ENCODE results near the gene CASP10. TPM values are rescaled to one million over a fixed set of nuclear protein-coding genes. Genes with fewer than 3 reads are reported as not detected.

The CASP10 gene
- total RNA-seq, 1 donor from 2014 or later, result 7.8 TPM

GRCh38 chr2:201262718-201263117 lies 79.8 kb downstream of the CASP10 start:
- H3K9me3 ChIP-seq, result no peaks in the 10 kb centered on the region
- DNase-seq (ENCODE audit: low spot score in 2 of 2), result no peak
- no peaks in the 10 kb centered on the region for H3K27me3 ChIP-seq
- no peak overlapping the region for H3K27ac ChIP-seq
- TF ChIP-seq CTCF (IDR thresholded peaks at IDR 0.05), result no peak
- H3K36me3 ChIP-seq, result peaks cover 0 to 12% of the 10 kb centered on the region in 2 donors
- intact Hi-C loops (cut with DNase I), result no loop called here
- H3K4me1 ChIP-seq, result peaks cover 2 to 15% of the 10 kb centered on the region in 2 donors
- H3K4me3 ChIP-seq, result no peak overlapping the region

- no peak for DNase-seq (ENCODE audit: low spot score in 2 of 2)
- H3K9me3 ChIP-seq, result no peaks in the 10 kb centered on the region
- peaks cover 0 to 12% of the 10 kb centered on the region in 2 donors for H3K36me3 ChIP-seq
- H3K27ac ChIP-seq, result no peak overlapping the region
- intact Hi-C loops (cut with DNase I), result no loop called here
- H3K4me3 ChIP-seq, result no peak overlapping the region
- peaks cover 2 to 14% of the 10 kb centered on the region in 2 donors for H3K4me1 ChIP-seq
- no peak for TF ChIP-seq CTCF (IDR thresholded peaks at IDR 0.05)
- H3K27me3 ChIP-seq, result no peaks in the 10 kb centered on the region
These were observed 80.8 kb downstream of the CASP10 start for GRCh38 chr2:201263779-201264178.

GRCh38 chr2:201264472-201265173 lies 81.7 kb downstream of the CASP10 start:
- Histone ChIP-seq H3K27me3 (no peaks in the 10 kb centered on the region), H3K4me3 (no peak overlapping the region), H3K4me1 (peaks cover 2 to 6% of the 10 kb centered on the region in 2 donors), H3K9me3 (no peaks in the 10 kb centered on the region), H3K27ac (no peak overlapping the region), H3K36me3 (peaks cover 3 to 18% of the 10 kb centered on the region in 2 donors)
- no peak for DNase-seq (ENCODE audit: low spot score in 2 of 2)
- intact Hi-C loops (cut with DNase I), result no loop called here
- TF ChIP-seq CTCF (IDR thresholded peaks at IDR 0.05), result no peak

GRCh38 chr2:201266629-201267028 lies 83.7 kb downstream of the CASP10 start:
- H3K9me3 ChIP-seq, result no peaks in the 10 kb centered on the region
- no peak for TF ChIP-seq CTCF (IDR thresholded peaks at IDR 0.05)
- no peaks in the 10 kb centered on the region for H3K4me1 ChIP-seq
- DNase-seq (ENCODE audit: low spot score in 2 of 2), result no peak
- no peak overlapping the region for H3K27ac ChIP-seq
- intact Hi-C loops (cut with DNase I), result no loop called here
- no peak overlapping the region for H3K4me3 ChIP-seq
- H3K27me3 ChIP-seq, result no peaks in the 10 kb centered on the region
- peaks cover 3 to 18% of the 10 kb centered on the region in 2 donors for H3K36me3 ChIP-seq

- H3K4me1 ChIP-seq, result no peaks in the 10 kb centered on the region
- no peak overlapping the region for H3K27ac ChIP-seq
- no peak overlapping the region for H3K4me3 ChIP-seq
- intact Hi-C loops (cut with DNase I), result no loop called here
- no peaks in the 10 kb centered on the region for H3K9me3 ChIP-seq
- DNase-seq (ENCODE audit: low spot score in 2 of 2), result no peak
- H3K27me3 ChIP-seq, result no peaks in the 10 kb centered on the region
- peaks cover 6 to 25% of the 10 kb centered on the region in 2 donors for H3K36me3 ChIP-seq
- no peak for TF ChIP-seq CTCF (IDR thresholded peaks at IDR 0.05)
These were observed 84.5 kb downstream of the CASP10 start for GRCh38 chr2:201267278-201268030.

All from ascending aorta (tissue), 2 donors.